HepG2 (cell line): ENCODE data around the gene SERPINF2. TPM values are rescaled to one million over a fixed set of nuclear protein-coding genes. Genes with fewer than 3 reads are reported as not detected.

Experiments
- ADNP ChIP-seq: sonication (generic); formaldehyde crosslinking; IDR thresholded peaks from 2 replicates; pipeline ENCODE4 v1.4.0; 2020; ENCODE audit warnings: missing genetic modification reagents
- AGO1 ChIP-seq: fragments of 200-400 bp; formaldehyde crosslinking; IDR thresholded peaks from 2 replicates; pipeline ENCODE4 v1.6.1; 2017; ENCODE audit warnings: mild to moderate bottlenecking, low read depth, low read length, moderate library complexity; ENCODE audit not compliant: poor library complexity, severe bottlenecking
- ATF7 ChIP-seq, 2 experiments: fragments of 450-650 bp in 1 of 2; sonication (generic) in 1 of 2; formaldehyde crosslinking in 1 of 2; IDR thresholded peaks; 2 replicates each; pipeline versions ENCODE4 v1.4.0 to v1.6.1; 2016 to 2020; ENCODE audit warnings: antibody characterized with exemption in 1 of 2, mild to moderate bottlenecking in 1 of 2, missing genetic modification reagents in 1 of 2
- ELF4 ChIP-seq: sonication (generic); formaldehyde crosslinking; IDR thresholded peaks from 2 replicates; pipeline ENCODE4 v1.5.0; 2020; ENCODE audit warnings: missing genetic modification reagents, mild to moderate bottlenecking, moderate library complexity, borderline replicate concordance
- GPN1 ChIP-seq: sonication (generic); formaldehyde crosslinking; IDR thresholded peaks from 2 replicates; pipeline ENCODE4 v1.5.1; 2020; ENCODE audit warnings: missing genetic modification reagents, borderline replicate concordance
- HOXA5 ChIP-seq: sonication (generic); formaldehyde crosslinking; IDR thresholded peaks from 2 replicates; pipeline ENCODE4 v1.4.0; 2020; ENCODE audit warnings: missing genetic modification reagents
- HOXD1 ChIP-seq: sonication (generic); formaldehyde crosslinking; IDR thresholded peaks from 2 replicates; pipeline ENCODE4 v1.5.0; 2020; ENCODE audit warnings: missing genetic modification reagents
- KDM2A ChIP-seq: sonication (generic); formaldehyde crosslinking; IDR thresholded peaks from 2 replicates; pipeline ENCODE4 v1.4.0; 2020; ENCODE audit warnings: low read depth, missing genetic modification reagents, borderline replicate concordance
- MTA1 ChIP-seq: sonication (generic); formaldehyde crosslinking; IDR thresholded peaks from 2 replicates; pipeline ENCODE4 v1.4.0; 2020; ENCODE audit warnings: missing genetic modification reagents, mild to moderate bottlenecking, borderline replicate concordance
- MTA3 ChIP-seq: sonication (generic); formaldehyde crosslinking; IDR thresholded peaks from 2 replicates; pipeline ENCODE4 v1.4.0; 2020; ENCODE audit warnings: missing genetic modification reagents
- MXI1 ChIP-seq: IDR thresholded peaks from 3 replicates; pipeline ENCODE4 v1.6.1; 2012; ENCODE audit warnings: low read depth, low read length, inconsistent platforms, borderline replicate concordance
- MYC ChIP-seq: sonication (generic); formaldehyde crosslinking; IDR thresholded peaks from 2 replicates; pipeline ENCODE4 v1.9.0; 2021; ENCODE audit warnings: missing genetic modification reagents, borderline replicate concordance
- NBN ChIP-seq: fragments of 450-650 bp; conservative IDR thresholded peaks from 2 replicates; pipeline ENCODE4 v1.6.1; 2017
- PAF1 ChIP-seq: IDR thresholded peaks from 2 replicates; pipeline ENCODE4 v1.6.1; 2016; ENCODE audit warnings: missing genetic modification reagents, missing compliant biosample characterization
- POLR2A ChIP-seq, 2 experiments: IDR thresholded peaks; 2 replicates each; pipeline ENCODE4 v1.6.1; 2011; ENCODE audit warnings: low read depth in 2 of 2, low read length in 2 of 2, mild to moderate bottlenecking in 1 of 2, moderate library complexity in 1 of 2; ENCODE audit not compliant: insufficient read depth in 1 of 2
- RFX1 ChIP-seq: fragments of 450-650 bp; IDR thresholded peaks from 2 replicates; pipeline ENCODE4 v1.6.1; 2017
- SUZ12 ChIP-seq: fragments of 150-350 bp; IDR thresholded peaks from 2 replicates; pipeline ENCODE4 v1.6.1; 2014; ENCODE audit warnings: low read depth, low read length
- TBL1XR1 ChIP-seq: fragments of 150-350 bp; IDR thresholded peaks from 2 replicates; pipeline ENCODE4 v1.6.1; 2014; ENCODE audit warnings: borderline replicate concordance, low read length; ENCODE audit not compliant: partially characterized antibody
- ZNF180 ChIP-seq: sonication (generic); formaldehyde crosslinking; IDR thresholded peaks from 2 replicates; pipeline ENCODE4 v1.4.0; 2020; ENCODE audit warnings: low read depth, missing genetic modification reagents, borderline replicate concordance
- ZNF326 ChIP-seq: sonication (generic); formaldehyde crosslinking; IDR thresholded peaks from 2 replicates; pipeline ENCODE4 v1.4.0; 2020; ENCODE audit warnings: missing genetic modification reagents, borderline replicate concordance
- ZNF337 ChIP-seq: sonication (generic); formaldehyde crosslinking; IDR thresholded peaks from 2 replicates; pipeline ENCODE4 v1.5.1; 2020; ENCODE audit warnings: missing genetic modification reagents, low read depth, mild to moderate bottlenecking, borderline replicate concordance
- ZNF605 ChIP-seq: sonication (generic); formaldehyde crosslinking; IDR thresholded peaks from 2 replicates; pipeline ENCODE4 v1.8.0; 2022; ENCODE audit warnings: mild to moderate bottlenecking, missing genetic modification reagents
- polyA plus RNA-seq, 8 experiments: library from polyadenylated mRNA; depleted of rRNA in 3 of 8; stranded (reverse) in 7 of 8; unstranded in 1 of 8; fragments of >200 nt; fragmentation: Illumina TruSeq in 4 of 8; extraction: Trizol in 4 of 8; gene quantifications; 2 replicates each; pipeline versions ENCODE4 v1.2.1 to v1.2.3, GENCODE V29; 2011 to 2016; ENCODE audit warnings: low read depth in 4 of 8, missing spikeins in 1 of 8, mixed read lengths in 1 of 8; ENCODE audit not compliant: insufficient read depth in 1 of 8
- total RNA-seq, 5 experiments: library from RNA; depleted of rRNA; stranded (reverse); fragments of >200 nt; fragmentation: Illumina TruSeq; extraction: Trizol; gene quantifications; 2 replicates each; pipeline ENCODE4 v1.2.3, GENCODE V29; 2016; ENCODE audit warnings: low read depth in 1 of 5
- TF ChIP-seq, protein P1 (sequence below): sonication (generic); formaldehyde crosslinking; IDR thresholded peaks from 2 replicates; pipeline ENCODE4 v1.5.1; 2020; ENCODE audit warnings: missing genetic modification reagents, mild to moderate bottlenecking, borderline replicate concordance
- TF ChIP-seq, protein P2 (sequence below): sonication (generic); formaldehyde crosslinking; IDR thresholded peaks from 2 replicates; pipeline ENCODE4 v1.4.0; 2020; ENCODE audit warnings: missing genetic modification reagents
- TF ChIP-seq, protein P3 (sequence below): sonication (generic); formaldehyde crosslinking; IDR thresholded peaks from 2 replicates; pipeline ENCODE4 v1.4.0; 2020; ENCODE audit warnings: mild to moderate bottlenecking, missing genetic modification reagents
- TF ChIP-seq, protein P4 (sequence below): sonication (generic); formaldehyde crosslinking; IDR thresholded peaks from 2 replicates; pipeline ENCODE4 v1.5.0; 2020; ENCODE audit warnings: missing genetic modification reagents

The SERPINF2 gene
- total and polyA plus RNA-seq, 2 of the 13 experiments (the other 11 are each of a cell fraction or from before 2014, with no cell fraction given), result 309 to 548 TPM

DNA sequence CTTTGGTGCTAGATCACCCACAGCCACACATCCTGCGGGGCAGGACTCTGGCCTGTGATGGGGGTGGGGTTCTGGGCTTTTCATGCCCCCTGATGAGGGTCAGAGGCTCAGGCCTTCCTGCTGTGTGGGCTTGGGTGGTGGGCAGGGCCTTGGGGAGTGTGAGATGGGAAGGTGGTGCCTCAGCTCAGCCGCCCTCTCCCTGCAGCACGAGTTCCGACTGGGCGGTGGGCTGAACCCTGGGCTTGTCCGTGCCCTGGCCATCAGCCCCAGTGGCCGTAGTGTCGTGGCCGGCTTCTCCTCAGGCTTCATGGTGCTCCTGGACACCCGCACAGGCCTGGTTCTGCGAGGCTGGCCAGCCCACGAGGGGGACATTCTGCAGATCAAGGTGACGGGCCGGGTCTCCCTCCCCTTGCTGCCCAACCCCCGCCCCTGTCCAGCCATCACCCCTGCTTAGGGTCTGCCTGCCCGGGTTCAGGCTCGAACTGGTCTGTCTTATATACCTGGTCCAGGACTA lies 6.8 kb upstream of the SERPINF2 start (continued):
- TF ChIP-seq ZNF337 (CRISPR knock-in tag) (no peak; the same call in 1 of the 2 replicates), SUZ12 (no peak), RFX1 (no peak), ELF4 (CRISPR knock-in tag) (no peak), GPN1 (no peak), POLR2A (IDR thresholded peaks at IDR 0.05; ENCODE audit: insufficient read depth in 1 of 2, low read depth in 2 of 2, low read length in 2 of 2) (peak in 1 of 2 experiments; percentile 73; a peak in 2 of 4 replicates), ZNF605 (no peak), HOXA5 (CRISPR knock-in tag) (no peak; the same call in 1 of the 2 replicates), TBL1XR1 (no peak), KDM2A (no peak), MXI1 (no peak), AGO1 (no peak), PAF1 (CRISPR knock-in tag) (no peak), ATF7 (IDR thresholded peaks at IDR 0.05) (no peak), ATF7 (CRISPR knock-in tag; IDR thresholded peaks at IDR 0.05) (no peak), ADNP (no peak), ZNF180 (CRISPR knock-in tag) (no peak), MTA3 (CRISPR knock-in tag) (no peak), NBN (no peak), MYC (CRISPR knock-in tag) (no peak), HOXD1 (CRISPR knock-in tag) (no peak), ZNF326 (CRISPR knock-in tag) (no peak), MTA1 (peak; percentile 35)
- TF ChIP-seq, protein P1, sequence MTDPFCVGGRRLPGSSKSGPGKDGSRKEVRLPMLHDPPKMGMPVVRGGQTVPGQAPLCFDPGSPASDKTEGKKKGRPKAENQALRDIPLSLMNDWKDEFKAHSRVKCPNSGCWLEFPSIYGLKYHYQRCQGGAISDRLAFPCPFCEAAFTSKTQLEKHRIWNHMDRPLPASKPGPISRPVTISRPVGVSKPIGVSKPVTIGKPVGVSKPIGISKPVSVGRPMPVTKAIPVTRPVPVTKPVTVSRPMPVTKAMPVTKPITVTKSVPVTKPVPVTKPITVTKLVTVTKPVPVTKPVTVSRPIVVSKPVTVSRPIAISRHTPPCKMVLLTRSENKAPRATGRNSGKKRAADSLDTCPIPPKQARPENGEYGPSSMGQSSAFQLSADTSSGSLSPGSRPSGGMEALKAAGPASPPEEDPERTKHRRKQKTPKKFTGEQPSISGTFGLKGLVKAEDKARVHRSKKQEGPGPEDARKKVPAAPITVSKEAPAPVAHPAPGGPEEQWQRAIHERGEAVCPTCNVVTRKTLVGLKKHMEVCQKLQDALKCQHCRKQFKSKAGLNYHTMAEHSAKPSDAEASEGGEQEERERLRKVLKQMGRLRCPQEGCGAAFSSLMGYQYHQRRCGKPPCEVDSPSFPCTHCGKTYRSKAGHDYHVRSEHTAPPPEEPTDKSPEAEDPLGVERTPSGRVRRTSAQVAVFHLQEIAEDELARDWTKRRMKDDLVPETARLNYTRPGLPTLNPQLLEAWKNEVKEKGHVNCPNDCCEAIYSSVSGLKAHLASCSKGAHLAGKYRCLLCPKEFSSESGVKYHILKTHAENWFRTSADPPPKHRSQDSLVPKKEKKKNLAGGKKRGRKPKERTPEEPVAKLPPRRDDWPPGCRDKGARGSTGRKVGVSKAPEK (CRISPR knock-in tag), result 0 out of 2 replicates have a peak, but pooled peaks have one; percentile 39
- TF ChIP-seq, protein P2, sequence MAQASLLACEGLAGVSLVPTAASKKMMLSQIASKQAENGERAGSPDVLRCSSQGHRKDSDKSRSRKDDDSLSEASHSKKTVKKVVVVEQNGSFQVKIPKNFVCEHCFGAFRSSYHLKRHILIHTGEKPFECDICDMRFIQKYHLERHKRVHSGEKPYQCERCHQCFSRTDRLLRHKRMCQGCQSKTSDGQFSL, result no peak
- TF ChIP-seq, protein P3, sequence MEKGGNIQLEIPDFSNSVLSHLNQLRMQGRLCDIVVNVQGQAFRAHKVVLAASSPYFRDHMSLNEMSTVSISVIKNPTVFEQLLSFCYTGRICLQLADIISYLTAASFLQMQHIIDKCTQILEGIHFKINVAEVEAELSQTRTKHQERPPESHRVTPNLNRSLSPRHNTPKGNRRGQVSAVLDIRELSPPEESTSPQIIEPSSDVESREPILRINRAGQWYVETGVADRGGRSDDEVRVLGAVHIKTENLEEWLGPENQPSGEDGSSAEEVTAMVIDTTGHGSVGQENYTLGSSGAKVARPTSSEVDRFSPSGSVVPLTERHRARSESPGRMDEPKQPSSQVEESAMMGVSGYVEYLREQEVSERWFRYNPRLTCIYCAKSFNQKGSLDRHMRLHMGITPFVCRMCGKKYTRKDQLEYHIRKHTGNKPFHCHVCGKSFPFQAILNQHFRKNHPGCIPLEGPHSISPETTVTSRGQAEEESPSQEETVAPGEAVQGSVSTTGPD, result no peak
- TF ChIP-seq, protein P4, sequence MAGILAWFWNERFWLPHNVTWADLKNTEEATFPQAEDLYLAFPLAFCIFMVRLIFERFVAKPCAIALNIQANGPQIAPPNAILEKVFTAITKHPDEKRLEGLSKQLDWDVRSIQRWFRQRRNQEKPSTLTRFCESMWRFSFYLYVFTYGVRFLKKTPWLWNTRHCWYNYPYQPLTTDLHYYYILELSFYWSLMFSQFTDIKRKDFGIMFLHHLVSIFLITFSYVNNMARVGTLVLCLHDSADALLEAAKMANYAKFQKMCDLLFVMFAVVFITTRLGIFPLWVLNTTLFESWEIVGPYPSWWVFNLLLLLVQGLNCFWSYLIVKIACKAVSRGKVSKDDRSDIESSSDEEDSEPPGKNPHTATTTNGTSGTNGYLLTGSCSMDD (CRISPR knock-in tag), result no peak
